G401.6 (cell line): ENCODE results near the gene SATB2.

ENCODE experiments used
- FAIRE-seq: peaks from 2 replicates; lab custom pipeline; 2012; peaks lifted over from hg19 to GRCh38; lab: Jason Lieb, UNC

SATB2 gene

DNA sequence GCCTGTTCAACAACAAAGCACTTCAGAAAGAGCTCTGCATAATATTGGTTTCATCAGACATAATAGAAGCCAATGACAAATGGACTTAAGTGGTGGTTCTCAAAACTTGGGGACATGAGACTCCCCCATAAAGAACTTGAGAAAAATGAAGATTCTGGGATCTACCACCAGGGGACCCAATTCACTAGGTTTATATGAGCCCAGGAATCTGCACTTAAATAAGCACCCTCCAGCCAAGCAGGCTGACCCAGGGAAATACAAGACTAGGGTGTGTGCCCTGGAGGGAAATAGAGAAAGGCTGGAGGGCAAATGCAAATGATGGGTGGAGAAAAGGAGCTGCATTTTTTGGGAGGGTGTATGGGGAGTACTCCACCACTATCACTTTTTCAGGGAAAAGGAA, 52.5 kb downstream of the SATB2 start:
- FAIRE-seq = no peak

DNA sequence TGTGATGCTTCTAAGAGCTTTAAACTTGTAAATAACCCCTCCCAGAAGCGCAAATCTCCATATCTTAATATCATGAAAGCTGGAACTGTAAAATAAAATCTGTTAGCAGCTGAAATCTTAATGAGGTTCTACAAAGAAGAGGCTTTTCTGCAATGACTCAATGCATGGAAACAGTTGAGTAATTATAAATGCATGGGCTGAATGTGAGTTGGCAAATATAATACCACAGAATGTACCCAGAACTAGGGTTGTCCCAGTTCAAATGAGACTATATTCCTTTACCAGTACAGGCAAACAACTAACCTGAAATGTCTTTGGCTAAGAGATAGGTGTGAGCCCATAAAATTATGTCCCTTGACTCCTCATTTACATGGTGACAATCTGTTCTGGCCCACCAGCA, 52.9 kb downstream of the SATB2 start:
- no peak for FAIRE-seq

GRCh38 chr2:199395311-199395710, 62.4 kb downstream of the SATB2 start:
- no peak for FAIRE-seq

DNA sequence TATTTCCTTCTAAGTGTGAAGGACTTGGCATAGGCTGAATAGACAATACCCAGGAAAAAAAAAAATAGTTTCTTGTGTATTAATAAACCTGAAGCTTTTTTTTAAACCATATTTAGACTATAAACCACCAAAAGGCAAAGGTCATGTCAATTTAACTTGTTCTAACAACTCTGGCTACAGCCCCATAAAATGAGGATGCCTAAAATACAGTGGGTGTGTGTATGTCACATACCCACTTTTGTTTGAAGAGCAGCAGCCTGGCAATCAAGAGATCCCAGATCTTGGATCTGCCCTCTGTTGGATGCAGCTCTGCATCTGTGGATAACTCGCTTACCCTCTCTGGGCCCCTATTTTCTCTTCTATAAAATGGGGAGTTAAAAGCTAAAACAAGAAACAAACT, 65.4 kb downstream of the SATB2 start:
- no peak for FAIRE-seq

- FAIRE-seq = no peak
Observed at GRCh38 chr2:199388728-199389268, 68.9 kb downstream of the SATB2 start.

- FAIRE-seq = no peak
Observed at GRCh38 chr2:199384043-199384442, 73.7 kb downstream of the SATB2 start.

DNA sequence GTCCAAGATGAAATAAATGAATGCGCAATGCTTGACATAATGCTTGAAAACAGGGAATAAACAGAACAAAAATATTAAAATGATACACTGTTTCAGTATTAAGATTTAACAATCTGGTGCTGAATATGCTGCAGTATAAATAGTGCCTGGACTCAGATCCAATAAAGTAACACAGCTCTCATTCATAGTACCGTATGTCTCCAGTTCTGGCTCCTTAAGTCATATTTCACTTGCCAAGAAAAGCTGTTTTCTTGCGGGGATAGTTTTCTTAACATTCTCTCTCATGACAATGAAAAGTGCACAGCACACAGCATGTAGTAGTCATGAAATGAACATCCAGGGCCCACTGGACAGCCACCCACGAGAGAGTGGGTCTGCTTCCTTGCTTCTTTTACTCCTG, 74.7 kb downstream of the SATB2 start:
- no peak for FAIRE-seq

- no peak for FAIRE-seq
Observed at GRCh38 chr2:199382091-199382490, 75.6 kb downstream of the SATB2 start.

DNA sequence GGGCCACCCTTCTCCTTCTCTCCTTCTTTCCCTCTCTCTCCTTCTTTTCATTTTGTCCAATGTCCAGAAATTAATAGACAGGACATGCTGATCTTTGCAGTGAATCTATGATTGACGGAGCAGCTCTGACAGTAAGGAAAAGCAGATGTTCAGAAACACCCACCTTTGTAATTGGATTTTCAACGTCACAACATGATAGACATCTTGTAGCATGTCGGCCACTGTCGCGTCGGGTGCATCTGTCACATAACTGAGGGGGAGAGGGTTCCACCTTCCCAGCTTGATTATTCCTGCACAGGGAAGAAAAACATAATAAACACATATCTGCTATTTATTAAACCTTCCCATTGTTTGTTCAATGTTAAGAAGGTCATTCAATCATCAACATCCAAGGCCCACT, 76.2 kb downstream of the SATB2 start:
- no peak for FAIRE-seq

- no peak for FAIRE-seq
Observed at GRCh38 chr2:199378948-199379650, 78.6 kb downstream of the SATB2 start.

- no peak for FAIRE-seq
Observed at GRCh38 chr2:199370150-199370780, 87.5 kb downstream of the SATB2 start.

- FAIRE-seq = no peak
Observed at GRCh38 chr2:199366406-199366805, 91.3 kb downstream of the SATB2 start.

- no peak for FAIRE-seq
Observed at GRCh38 chr2:199364153-199364552, 93.6 kb downstream of the SATB2 start.

- no peak for FAIRE-seq
Observed at GRCh38 chr2:199356412-199356811, 101.3 kb downstream of the SATB2 start.

DNA sequence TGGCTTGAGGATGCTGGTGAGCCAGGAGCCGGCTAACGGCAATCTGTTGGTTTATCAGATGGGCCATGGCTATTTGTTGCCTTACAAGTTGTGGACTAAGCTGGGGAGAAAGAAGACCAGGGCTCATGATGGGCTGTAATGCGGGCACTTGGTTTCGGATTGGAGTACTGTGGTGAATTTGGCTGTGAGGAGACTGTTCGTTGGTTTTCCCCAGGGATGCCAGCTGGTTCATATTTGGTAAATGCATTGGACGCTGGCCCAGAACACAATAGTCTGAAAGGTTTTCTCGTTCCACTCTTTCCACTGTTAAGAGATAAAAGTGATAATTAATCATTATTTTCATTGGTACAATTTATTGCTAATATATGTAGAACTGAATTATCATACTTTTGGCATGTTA, 108.9 kb downstream of the SATB2 start:
- no peak for FAIRE-seq

DNA sequence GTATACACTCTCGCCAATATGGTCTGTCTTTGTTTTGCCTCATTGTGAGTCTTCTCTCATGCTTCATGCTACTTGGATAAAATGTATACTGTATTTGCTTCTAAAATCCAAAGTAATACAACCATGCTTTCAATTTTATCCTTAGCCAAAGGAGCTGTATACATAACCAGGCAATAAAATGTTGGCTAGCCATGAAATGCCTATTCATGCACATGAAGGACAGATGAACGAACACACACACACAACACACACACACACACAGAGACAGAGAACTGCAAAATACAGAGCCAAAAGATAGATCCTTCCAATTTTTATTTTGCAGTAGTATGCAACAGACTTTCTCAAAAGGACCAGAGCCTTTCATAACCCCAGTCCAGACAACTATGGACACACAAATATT, 113.7 kb downstream of the SATB2 start:
- FAIRE-seq = no peak

DNA sequence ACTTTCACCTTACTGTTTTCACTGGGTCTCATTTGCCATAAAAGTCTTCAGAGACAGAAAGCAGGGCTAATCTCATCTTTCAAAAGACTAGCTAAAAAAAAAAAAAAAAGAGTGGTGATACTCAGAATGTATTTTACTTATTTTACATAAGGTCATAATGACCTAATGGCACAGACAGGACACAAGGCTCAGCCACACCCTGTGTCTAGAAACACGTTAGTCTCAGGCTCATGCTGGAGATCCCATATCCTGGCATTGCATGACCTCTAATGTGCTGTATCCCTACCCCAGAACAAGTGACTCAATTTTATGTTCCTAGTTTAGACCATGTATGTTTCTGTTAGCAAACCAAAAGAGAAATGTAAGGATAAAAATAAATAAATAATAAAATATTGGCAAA, 115.4 kb downstream of the SATB2 start:
- no peak for FAIRE-seq

- no peak for FAIRE-seq
Observed at GRCh38 chr2:199341123-199341522, 116.6 kb downstream of the SATB2 start.

GRCh38 chr2:199339891-199340605, 117.7 kb downstream of the SATB2 start:
- FAIRE-seq = no peak

GRCh38 chr2:199336546-199336945, 121.2 kb downstream of the SATB2 start:
- FAIRE-seq = no peak

DNA sequence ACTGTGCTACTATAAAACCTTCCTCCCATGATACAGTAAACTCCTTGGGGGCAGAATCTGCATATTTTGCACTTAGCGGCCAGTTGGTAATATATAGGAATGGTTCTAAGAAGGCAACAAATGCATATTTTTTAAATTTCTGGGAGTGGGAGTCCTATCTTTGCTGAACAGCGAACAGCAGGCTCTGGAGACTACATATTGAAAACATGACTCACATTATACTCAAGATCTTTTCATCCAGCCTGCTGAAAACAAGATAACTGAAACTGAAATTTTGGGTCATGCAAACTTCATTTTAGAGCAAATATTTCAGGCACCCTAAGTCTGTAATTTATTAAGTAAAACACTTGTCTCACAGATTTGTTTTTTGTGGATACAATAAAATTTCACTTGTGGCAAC, 122.2 kb downstream of the SATB2 start:
- no peak for FAIRE-seq

DNA sequence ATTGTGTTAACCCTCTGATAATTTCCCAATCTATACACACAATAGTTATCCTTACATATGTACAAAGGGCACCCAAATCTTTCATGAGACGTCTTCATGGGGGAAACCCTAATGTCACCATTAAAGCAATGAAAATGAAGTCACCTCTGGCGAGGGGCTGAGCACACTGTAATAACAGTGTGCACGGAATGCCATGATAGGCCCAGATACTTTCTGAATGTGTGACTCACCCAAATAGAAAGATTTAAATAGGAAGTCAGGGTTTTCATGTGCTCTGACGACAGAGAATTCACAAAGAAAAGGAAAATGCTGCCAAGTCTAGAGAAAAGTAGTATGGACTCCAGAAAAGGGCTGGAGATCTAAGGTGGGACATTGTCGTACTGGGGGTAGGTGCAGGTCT, 128.3 kb downstream of the SATB2 start:
- no peak for FAIRE-seq

- no peak for FAIRE-seq
Observed at GRCh38 chr2:199329031-199329430, 128.7 kb downstream of the SATB2 start.
